Activated CD8-positive, alpha-beta memory T cell treated with anti-CD3 and anti-CD28 coated beads, Interleukin-2, amount 50 U/mL, for 24 hours (primary cell): ENCODE data around the gene CALB2.
"Not testable (repeated sequence)": the region's sequence is repeated elsewhere in the genome, so short reads cannot be mapped to it uniquely, and the experiment has no call there.

Experiments
- DNase-seq: peaks from one replicate; pipeline ENCODE4 v3.0.0-alpha.2; 2020; ENCODE audit errors: extremely low read depth

The CALB2 gene

DNA sequence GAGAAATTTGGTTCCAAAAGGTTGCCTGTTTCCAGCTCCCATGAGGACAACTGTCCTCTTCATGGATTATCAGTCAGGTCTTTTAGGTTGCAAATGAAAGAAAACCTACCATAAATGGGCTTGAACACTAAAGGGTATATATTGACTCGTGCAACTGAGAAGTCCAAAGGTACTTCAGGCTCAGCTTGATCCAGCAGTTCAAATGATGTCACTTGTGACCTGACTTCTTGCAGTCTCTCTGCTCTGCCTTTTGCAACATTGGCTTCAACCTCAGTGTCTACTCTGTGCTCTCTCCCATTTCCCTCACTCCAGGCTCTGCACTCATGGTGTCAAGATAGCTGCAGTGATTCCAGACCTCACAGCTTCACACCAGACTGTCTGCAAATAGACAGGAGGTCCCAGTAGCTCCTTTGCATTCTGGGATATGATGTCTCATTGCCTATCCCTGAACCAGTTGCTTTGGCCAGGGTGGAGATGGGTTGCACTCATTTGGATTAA lies 5.5 kb upstream of the CALB2 start:
- DNase-seq = no peak

DNA sequence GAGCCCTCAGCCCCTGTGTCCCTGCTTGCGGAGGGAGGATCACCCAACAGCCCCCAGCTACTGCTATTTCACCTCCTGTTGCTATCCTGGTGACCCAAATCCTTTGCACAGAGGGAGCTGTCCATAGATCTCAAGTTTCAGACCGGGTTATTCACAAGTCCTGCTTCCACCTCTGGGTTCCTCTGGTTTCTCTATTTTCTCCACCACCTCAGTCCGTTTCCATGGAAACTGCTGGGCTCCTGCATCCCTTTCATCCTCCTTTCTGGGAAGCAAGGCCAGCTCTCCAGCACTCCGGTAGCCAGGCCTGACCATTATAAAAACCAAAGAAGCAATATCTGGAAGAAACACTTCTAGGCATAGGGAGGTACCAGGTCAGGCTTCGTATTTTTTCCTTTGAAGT lies 4.8 kb upstream of the CALB2 start:
- no peak for DNase-seq

DNA sequence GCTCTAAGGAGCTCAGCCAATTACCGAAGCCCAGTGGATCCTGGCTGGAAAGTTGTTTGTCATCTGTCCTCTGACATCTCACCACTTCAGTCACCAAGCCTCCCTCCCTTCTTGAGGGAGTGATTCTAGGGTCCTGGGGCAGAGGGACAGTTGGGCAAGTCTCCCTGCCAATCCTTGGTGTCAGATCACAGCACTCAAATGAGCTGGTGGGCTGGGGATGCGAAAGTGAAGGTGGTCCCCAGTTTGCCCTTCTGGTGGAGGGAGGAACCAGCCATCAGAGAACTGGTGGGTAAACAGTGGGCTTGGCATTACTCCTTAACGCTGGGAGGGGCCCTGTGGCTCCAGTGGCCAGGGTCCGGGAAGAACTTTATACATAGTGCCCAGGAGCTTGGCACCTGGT lies 4.4 kb upstream of the CALB2 start:
- no peak for DNase-seq

DNA sequence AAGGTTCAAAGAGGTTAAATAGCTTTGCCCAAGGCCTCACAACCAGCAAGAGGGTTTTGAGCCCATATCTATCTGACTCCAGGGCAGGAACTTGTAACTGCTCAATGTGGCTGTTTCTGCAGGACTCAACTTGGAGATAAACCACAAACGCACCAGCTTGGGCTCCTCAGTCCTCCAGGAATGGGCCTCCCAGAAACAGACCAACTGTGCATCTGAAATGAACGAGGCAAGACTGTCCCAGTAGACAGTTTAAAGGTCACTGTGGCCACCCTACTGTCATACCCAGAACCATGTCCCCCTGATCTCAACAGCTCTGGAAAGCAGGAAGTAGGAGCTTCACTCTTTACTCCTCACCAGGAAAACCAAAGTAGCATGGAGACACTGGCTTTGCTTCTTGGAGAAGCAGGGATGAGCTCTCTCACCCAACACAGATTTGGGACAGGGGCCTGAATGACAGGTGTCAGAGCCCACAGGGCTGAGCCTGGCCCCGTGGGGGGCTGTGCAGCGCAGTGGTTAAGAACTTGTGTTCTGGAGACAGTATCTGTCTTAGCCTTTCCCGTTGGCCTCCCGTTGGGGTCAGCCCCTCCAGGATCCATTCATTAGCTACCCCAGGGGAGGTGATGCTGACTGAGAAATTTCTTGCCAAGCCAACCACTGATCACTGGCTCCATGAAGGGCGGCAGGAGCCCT lies 2.3 kb upstream of the CALB2 start:
- no peak for DNase-seq

DNA sequence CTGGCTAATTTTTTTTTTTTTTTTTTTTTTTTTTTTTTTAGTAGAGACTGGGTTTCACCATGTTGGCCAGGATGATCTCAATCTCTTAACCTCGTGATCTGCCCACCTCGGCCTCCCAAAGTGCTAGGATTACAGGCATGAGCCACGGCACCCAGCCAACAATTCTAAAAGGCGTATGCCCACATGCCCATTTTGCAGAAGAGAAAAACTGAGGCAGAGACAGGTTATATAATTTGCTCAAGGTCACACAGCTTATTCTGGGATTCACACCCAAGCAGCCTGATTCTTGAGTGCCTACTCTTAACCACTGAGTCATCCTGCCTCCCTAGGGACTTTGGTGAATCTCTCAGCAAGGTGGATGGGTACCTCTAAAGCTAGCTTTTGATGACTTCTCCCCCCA lies 1.6 kb upstream of the CALB2 start:
- not testable (repeated sequence) for DNase-seq

DNA sequence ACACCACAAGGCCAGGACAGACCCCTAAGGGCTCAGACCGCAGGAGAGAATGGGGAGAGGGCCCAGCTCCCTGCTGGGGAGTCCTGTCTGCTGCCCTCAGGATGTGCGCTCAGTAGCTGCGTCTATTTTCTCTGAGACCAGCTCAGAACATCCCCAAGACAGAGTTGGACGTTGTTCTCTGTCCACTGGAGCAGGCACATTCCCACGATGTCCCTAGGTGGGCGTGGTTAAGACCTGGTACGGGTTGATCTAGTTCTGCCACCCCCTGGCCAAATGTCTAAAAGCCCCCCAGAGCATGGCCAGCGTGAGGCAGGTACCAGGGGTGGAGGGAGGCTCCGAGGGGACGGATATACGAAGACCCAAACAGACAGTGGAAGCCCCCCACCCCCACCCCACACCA lies 842 bp upstream of the CALB2 start:
- DNase-seq = no peak

DNA sequence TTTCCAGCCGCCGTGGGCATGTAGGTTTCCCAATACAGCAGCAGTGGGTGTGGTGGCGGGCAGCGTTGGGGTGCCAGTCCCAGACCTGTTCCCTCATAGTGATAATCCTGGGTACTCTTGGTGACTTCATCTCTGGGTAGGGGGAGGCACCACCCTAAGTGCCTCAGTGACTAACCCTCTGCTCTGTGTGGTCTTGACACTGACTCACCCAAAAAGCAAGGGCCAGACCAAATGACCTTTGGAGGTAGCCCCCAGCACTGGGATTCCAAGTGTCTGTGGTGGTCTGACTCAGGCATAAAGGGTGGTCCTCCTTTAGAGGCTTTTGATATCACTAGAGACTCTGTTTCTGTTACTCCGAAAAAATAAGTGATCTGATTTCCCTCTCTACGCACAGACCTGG lies 908 bp downstream of the CALB2 start:
- DNase-seq = no peak

DNA sequence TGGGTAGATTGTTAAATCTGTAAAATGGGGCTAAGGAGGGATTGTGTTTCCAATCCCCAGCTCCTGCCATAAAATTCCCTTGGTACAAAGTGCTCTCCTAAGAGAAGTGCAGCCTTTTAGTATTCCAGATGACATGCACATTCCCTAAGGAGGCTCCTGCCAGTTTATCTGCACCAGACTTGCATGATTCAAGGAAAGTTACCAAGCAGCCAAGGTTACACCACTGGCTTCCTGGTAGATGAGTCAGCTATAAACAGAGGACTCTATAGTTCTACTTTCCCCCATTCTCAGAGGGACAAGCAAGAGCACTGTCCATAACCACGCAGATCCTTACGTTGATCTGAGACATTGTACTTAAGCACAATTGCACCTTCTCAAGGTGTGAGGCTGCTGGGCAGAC lies 1.9 kb downstream of the CALB2 start:
- DNase-seq = no peak

DNA sequence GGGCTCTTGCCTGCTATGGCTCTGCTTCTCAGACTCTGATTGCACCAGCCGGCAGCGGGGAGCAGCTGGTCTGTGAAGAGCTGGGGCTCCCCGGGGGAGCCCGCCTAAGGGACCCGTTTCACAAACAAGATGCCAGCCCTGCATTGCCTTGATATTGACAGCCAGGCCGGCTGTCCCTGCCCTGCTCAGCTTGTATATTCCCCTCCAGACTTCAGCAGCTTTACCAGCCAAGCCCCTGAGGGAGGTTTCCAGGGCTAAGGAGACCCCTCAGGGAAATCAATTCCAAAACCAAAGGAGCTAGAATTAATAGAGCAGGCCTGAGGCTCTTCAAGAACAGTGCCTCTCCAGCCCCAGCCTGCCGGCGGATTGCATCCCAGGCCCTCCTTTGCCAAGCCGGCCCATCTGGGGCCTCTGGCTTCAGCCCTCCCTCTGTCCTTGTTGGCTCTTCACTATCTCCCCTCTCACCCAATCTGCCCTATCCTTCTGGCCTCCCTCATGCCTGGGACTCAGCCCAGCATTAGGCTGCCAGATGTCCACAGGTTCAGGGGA lies 5.7 kb downstream of the CALB2 start:
- no peak for DNase-seq

DNA sequence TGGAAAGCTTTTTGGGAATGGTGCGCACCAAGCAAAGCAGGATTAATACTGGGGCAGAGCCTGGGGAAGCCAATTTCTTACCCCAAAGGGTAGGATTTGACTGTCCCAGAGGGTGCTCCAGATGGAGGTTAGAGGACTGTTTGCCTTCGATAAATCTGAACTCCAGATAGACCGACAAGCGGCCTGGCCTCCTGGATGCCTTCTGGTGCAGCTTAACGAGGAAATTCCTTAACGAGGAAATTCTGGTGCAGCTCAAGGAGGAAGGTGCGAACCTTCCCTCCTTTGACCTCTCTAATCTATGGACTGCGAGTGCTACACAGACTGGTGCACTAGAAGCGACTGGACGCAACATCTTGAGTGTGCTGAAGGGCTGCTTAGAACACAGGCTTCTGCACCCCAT lies 6.5 kb downstream of the CALB2 start:
- no peak for DNase-seq

DNA sequence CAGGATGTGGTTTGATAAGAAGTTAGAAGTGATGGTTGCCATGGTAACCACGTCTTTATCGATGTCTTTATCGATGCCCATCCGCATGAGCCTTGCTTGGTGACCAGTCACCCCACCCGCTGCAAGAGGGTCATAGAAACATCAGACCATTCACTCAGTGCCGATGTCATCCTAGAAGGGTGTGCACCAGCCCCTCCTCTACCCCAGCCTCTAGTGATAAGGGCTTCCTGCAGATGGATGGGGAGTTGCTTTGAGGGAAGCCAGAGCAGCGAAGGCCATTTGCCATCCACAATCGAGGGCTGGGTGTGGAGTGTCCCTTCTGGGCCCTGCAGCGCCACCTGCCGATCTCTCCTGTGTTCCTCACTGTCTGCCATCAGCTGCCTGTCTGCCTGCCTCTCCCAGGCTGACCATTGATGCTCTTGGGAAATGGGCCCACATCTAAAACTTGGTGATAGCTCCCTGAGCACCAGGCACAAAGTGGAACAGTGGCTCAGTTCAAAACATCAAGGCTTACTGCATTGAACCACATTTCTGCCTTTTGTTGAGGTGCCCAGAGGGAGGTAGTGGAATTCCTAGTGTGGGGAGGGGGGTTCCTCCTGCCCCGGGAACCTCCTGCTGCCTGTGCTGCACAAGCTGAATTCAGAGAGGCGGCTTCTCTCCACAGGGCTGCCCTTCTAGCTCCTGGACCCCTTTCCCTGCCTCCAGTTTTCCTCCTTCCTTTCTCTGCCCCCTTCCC lies 8.9 kb downstream of the CALB2 start:
- DNase-seq = no peak

DNA sequence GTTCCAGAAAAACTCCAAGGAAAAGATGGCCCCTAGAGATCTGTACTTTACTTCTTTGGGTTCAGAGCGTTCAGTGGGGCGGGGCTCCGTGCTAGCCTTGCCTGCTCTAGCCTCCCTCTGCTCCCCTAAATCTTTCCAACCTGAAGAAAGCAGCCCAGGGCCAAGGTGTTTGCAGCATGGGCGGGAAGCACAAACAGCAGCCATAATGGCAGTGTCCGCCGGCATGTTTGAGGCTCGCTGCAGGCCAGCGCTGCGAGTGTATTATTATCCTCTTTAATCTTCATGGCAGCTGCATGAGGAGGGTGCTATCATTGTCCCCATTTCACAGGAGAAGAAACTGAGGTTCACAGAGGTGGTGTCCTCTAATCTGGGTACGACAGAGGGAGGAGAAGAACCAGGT lies 10.4 kb downstream of the CALB2 start:
- no peak for DNase-seq

DNA sequence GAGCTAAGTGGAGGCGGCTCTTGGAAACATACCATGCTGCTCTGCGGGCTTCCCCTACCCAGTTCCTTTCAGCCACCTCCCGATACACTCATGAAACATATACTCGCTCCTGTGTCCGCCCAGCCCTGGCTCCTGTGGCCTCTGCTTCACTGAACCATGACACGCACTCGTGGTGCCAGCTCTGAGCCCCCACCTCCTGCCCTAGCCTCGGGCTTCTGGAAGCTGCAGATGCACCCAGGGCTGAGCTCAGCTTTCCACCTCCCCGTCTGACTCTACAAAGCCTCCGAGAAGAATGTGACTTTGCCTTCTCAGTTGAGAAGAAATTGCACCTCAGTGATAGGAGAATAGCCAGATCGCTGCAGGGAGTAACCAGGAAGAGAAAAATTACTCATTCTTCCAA lies 11.0 kb downstream of the CALB2 start:
- DNase-seq = no peak

DNA sequence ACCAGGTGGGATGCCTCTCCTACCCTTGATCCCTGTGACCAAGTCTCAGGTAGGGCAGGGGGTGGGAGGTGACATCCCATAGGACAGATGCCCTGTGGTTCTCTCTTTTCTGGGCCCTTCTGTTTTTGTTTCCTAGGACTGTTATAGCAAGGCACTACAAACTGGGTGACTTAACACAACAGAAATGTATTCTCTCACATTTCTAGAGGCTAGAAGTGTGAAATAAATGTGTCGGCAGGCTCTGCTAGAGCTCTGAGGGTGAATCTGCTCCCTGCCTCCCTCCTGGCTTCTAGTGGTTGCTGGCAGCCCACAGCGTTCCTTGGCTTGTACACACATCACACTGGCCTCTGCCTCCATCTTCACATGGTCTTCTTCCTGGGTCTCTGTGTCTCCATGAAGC lies 12.7 kb downstream of the CALB2 start:
- DNase-seq = no peak

DNA sequence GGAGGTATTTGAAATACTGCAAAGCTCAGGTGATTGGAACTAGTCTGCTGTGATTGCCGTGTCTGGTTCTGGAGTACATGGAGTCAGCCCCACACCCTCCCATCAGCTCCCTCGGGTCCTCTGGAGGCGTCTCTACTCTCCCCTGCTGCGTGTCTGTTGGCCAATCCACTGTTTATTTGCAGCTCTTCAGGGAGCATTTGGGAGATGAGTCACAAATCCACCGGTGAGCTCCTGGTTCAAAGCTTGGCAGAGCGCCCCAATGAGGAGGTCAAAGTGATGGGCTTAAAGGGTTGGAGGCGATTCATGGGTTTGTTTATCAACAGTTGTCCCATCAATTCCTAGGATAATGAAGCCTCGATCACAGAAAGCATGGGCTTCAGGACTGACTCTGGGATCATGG lies 14.6 kb downstream of the CALB2 start:
- DNase-seq = no peak

DNA sequence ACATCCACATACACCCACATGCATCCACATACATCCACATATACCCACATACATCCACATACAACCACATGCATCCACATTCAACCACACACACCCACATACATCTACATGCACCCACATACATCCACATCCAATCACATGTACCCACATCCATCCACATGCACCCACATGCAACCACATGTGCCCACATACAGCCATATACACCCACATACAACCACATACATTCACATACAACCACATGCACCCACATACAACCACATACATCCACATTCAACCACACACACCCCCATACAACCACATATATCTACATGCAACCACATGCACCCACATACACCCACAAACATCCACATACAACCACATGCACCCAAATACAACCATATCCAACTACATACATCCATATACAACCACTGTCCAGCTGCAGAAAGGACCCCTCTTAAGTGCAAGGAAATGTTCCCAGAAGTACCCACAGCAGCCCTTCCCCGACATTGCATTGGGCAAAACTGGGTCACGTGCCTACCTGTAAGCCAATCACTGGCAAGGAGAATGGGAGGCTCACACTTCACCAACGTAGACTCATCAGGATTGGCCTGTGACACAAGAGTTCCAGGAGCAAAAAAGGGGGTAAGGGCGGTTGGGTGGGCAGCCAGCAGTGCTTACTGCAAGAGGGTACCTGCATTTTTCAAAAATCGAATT lies 18.1 kb downstream of the CALB2 start:
- no peak for DNase-seq

DNA sequence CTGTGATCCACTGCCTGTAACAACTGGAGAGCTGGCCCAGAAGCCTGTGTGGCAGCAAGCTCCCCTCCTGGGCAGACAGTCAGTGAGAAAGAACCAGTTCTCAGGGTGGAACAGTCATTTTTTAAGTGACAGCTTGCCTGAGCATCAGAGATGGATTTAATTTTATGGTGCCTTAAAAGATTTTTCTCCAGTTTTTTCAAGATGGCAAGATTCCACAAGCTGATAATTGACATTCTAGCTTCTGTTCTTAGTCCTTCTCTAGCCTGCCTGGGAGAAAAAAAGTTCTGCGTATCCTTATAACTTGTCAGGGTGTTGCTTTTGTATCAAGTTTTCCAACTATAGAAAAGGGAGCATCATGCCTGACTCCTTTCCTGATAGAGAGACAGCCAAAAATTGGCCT lies 21.2 kb downstream of the CALB2 start:
- no peak for DNase-seq

DNA sequence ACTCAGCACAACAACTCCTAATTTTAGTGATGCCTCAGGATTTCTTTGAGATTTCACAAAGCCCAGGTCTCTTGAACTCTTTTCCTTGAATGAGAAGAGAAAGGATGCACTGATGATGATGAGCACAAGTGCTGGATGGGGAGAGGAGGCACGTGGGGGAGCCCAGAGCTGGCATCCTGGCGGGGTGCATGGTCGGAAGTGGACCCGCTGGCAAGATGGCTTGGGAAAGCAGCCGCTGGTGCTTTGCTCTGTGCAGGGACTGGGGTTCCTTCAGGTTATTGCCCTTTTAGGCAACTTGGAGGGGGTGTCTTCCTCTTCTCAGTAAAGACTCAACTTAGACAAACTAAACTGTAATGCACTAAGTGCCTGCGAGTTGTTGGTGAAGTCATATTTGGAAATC lies 22.3 kb downstream of the CALB2 start:
- no peak for DNase-seq

DNA sequence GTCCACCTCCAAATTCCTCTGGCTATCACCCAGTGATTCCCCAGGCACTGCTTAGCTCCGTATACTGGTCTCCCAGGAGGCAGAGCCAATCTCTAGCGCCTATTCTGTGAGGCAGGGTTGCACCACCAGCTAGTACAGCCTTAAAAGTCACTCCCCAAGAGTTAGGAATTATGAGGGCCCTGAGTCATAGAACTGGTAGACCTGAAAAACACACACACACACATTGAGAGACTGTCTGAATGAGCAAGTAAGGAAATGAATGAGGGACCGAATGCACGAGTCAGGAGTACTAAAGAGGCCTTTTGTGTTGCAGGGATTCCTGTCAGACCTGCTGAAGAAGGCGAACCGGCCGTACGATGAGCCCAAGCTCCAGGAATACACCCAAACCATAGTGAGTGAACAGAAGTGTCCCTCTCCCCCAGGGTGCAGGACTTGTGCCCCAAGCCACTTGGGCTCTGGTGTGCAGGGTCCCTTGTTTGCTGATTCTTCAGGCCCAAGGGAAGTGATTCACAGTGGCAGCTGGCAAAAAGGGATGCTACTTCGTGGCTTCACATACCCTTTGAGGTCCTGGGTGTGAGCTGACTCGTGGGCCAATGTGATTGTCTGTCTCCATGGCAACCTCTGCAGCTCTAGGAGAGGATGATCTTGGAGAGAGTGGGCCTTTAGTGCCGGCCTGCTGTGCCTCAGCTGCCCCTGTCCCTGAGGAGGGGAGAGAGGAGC lies 24.7 kb downstream of the CALB2 start:
- DNase-seq = no peak

DNA sequence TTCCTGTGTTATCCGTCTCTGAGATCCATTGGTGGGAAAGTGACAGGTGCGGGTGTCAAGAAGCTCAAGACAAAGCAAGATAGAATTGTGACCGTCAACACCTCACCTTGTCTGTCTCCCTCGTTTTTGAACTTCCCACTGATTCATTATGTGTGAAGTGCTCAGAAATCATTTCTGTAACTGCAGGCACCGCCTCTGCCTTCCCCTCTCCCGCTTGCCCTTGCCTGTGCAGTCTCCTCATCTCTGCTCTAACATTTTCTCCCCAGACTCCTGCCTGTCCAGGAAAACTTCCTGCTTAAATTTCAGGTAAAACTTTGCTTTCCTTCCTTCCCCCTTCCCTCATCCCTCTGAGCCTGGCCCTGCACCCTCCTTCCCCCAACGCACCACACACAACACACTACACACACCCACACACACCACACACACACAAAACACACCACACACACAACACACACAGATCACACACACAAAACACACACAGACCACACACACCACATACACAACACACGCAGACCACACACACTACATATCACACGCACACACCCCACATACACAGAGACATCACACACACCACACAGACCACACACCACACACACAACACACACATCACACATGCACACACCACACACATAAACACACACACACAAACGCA lies 25.7 kb downstream of the CALB2 start:
- DNase-seq = no peak

DNA sequence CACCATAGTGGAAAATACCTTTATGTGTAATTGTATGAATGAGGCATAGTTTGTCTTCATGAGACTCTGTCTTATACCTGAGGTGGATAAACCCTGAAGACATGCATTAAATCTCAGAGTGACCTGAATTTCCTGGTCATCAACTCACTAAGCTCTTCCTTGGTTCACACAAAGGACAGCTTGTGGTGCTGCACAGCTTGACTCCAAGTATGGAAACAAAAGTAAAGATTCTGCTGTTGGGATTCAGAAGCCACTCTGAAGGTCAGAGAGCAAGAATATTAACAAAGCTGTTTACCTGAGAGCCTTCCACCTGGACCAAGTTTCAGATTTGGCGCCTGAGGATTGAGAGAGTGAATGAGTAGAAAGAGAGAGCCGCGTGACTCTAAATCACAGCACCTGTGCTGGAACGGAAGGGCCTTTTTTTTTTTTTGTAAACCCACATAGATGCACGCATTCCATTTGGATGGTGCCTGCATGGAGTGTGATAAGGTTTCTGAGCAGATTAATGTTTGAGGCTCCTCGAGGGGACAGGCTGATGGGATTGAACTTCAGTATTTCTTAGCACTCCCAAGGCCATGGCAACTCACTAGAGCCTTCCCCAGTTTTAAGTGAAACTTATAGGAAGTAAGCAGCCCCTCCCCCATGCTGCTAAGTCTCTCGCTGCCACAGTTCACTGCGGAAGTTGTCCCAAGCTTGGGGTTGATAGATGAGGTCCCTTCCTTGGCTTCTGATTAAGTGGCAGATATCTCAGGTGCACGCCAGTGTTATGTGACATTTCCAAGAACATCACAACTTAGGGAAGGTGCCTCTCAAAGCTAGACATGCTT lies 28.7 kb downstream of the CALB2 start:
- no peak for DNase-seq
